Hematopoietic multipotent progenitor cell treated with erythropoietin and hydrocortisone succinate and interleukin-3 and kit ligand, for 17 days (in vitro differentiated cells): ENCODE results near the gene SEC14L2.
"Not testable (repeated sequence)": the region's sequence is repeated elsewhere in the genome, so short reads cannot be mapped to it uniquely, and the experiment has no call there.

Experiments used
- DNase-seq: peaks from one replicate; pipeline ENCODE4 v3.0.0-alpha.2; 2015; ENCODE audit warnings: low spot score

The SEC14L2 gene

GRCh38 chr22:30375312-30375849 is 21.4 kb upstream of the SEC14L2 start:
- no peak for DNase-seq

GRCh38 chr22:30380011-30380410 is 16.8 kb upstream of the SEC14L2 start:
- no peak for DNase-seq

GRCh38 chr22:30381264-30381663 is 15.6 kb upstream of the SEC14L2 start:
- no peak for DNase-seq

- DNase-seq = no peak
These were observed 14.5 kb upstream of the SEC14L2 start for GRCh38 chr22:30382340-30382739.

- no peak for DNase-seq
These were observed 13.8 kb upstream of the SEC14L2 start for GRCh38 chr22:30383061-30383460.

- DNase-seq = no peak
These were observed 10.9 kb upstream of the SEC14L2 start for GRCh38 chr22:30385942-30386341.

- DNase-seq = no peak
These were observed 10.2 kb upstream of the SEC14L2 start for GRCh38 chr22:30386608-30386959.

- peak; percentile 90 for DNase-seq
These were observed 9.6 kb upstream of the SEC14L2 start, which contains the start of gene RNF215 for GRCh38 chr22:30386960-30387827. Gene RNF215 (minus strand): TSS chr22:30387411. CDS start chr22:30387313, 98 bp downstream.

GRCh38 chr22:30390974-30391691 is 5.7 kb upstream of the SEC14L2 start:
- DNase-seq = peak; percentile 90

- no peak for DNase-seq
These were observed 4.0 kb upstream of the SEC14L2 start for GRCh38 chr22:30392661-30393321.

- DNase-seq = no peak
These were observed 3.5 kb upstream of the SEC14L2 start for GRCh38 chr22:30393322-30393680.

- no peak for DNase-seq
These were observed 2.9 kb upstream of the SEC14L2 start for GRCh38 chr22:30393885-30394284.

- DNase-seq = peak; percentile 38
These were observed 1.1 kb downstream of the SEC14L2 start for GRCh38 chr22:30397656-30398635.

- DNase-seq = peak; percentile 38
These were observed 2.2 kb downstream of the SEC14L2 start for GRCh38 chr22:30398685-30399680.

- DNase-seq = no peak
These were observed 2.9 kb downstream of the SEC14L2 start for GRCh38 chr22:30399718-30400117.

GRCh38 chr22:30400159-30400558 is 3.3 kb downstream of the SEC14L2 start:
- DNase-seq = no peak

GRCh38 chr22:30401024-30401423 is 4.2 kb downstream of the SEC14L2 start:
- DNase-seq = not testable (repeated sequence)

- DNase-seq = peak; percentile 50
These were observed 5.4 kb downstream of the SEC14L2 start for GRCh38 chr22:30402028-30402765.

GRCh38 chr22:30402766-30403104 is 5.9 kb downstream of the SEC14L2 start:
- not testable (repeated sequence) for DNase-seq
